NCI-H2171 (cell line): ENCODE data around the gene ADAMTS2.

Experiments
- DNase-seq: peaks from one replicate; lab custom pipeline; 2025; lab: John Stamatoyannopoulos, UW

Gene ADAMTS2

DNA sequence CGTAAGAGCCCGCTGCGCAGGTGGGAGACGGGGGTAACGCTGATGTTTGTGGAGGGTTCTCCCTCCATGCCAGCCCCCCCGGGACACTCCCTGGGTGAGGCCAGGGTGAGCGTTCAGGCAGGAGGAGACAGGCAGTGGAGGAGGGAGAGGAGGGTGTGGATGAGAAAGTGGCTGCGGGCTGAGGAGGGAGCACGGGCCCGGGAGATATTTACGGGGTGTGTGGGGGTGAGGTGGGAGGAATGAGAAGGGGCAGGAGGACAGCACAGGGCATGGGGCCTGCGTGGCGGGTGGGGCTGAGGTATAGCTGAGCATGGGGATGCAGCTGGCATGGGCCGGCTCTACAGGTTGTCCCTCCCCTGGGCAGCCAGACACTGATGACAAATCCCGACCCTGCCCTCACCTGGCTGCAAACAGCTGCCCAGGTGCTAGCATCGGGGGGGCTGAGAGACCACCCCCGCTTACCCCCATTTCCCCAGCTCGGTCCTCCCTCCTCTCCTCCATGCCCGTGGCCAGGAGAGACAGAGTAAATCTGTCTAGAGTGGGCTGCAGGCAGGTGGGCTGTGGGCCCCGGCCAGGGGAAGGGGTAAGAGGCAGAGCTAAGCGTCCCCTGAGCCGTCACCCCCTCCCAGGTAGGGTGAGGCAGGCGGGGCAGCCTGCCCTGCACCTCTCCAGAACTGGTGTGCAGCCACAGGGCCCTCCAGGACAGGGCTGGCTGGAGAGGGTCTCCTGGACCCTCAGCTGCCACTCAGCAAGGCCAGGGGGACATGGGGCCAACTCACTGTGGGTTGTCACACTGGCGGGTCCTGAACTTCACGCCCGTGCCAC lies 205.9 kb downstream of the ADAMTS2 start:
- DNase-seq, result no peak

DNA sequence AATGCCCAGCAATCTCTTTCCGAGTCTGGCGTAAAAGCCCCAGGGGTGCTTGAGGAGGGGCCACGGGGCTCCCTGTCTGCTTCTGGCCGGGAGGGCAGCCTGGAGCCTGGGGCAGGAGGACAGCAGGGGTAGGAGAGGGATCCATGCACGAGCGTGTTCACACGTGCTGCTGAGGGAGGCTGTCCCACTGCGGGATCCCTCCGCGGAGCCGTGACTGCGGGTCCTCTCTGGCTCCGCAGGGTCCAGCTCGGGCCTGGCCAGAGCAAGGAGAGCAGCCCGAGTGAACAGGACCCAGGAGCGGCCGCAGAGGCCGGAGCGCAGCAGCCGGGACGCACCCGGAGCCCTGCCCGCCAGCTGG lies 206.7 kb downstream of the ADAMTS2 start:
- no peak for DNase-seq

DNA sequence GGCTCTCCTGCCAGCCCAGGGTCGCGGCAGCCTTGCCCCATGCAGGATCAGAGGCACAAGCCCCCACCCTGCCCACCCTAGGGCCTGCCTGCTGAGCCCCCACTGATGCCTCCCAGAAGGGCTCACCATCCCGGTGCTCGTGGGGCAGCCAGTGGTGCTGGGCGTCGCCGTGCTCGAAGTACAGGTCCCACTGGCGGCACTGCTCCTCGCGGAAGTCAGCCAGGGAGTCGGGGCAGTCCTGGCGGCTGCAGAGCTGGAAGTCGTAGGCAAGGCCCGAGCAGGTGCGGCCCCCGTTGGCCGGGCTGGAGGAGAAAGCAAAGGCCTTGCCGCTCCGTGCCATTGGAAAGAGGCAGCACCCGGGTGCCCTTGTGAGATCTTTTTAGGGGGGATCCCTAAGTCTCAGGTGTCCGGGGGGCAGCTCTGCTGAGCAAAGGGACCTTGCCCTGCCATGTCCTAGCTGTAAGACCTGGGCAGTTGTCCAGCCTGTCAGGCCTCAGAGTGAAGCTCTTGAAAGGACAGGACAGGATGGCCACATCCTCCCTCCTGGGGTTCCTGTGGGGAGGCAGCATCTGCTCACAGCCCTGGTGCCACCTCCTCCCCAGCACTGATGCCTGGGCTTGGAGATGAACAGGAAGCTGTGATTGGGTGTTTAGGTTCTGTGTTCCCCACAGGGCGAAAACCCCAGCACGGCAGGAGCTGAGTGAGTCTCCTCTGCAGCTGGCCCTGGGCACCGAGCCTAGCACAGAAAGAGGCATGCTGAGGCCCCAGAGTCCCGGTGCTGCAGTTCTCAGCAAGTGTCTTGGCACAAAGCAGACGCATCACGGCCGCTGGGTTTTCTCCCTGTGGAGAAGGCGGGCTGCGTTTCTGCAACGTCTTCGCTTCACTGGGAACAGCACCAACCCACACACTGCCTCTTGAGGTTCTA lies 207.4 kb downstream of the ADAMTS2 start:
- DNase-seq, result no peak

DNA sequence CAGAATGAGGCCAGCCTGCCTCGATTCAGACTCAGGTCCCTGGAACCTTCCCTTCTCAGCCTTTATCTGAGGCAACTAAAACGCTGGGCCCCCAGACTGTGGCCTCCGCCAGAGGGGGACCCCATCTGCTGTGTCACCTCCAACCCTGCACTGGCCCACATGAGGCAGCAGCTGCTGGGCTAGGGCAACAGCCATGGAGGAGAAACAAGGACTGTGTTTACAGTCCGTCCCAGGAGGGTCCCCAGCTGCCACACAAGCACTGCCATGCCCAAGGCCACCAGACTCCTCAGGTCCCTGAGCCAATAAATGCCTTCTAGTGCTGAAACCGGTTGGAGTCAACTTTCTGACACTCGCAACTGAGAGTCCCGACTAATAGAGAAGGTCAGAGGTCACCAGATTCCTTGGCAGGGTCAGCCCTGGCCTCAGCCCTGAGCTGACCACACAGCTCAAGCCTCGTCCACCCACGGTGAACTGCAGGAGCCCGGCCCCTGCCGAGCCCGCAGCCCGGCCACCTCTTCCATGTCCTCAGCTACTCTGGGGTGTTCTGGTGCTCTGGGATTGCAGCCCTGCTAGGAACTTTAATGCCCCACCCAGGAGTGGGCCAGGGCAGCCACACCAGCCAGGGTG lies 208.1 kb downstream of the ADAMTS2 start:
- DNase-seq, result no peak

DNA sequence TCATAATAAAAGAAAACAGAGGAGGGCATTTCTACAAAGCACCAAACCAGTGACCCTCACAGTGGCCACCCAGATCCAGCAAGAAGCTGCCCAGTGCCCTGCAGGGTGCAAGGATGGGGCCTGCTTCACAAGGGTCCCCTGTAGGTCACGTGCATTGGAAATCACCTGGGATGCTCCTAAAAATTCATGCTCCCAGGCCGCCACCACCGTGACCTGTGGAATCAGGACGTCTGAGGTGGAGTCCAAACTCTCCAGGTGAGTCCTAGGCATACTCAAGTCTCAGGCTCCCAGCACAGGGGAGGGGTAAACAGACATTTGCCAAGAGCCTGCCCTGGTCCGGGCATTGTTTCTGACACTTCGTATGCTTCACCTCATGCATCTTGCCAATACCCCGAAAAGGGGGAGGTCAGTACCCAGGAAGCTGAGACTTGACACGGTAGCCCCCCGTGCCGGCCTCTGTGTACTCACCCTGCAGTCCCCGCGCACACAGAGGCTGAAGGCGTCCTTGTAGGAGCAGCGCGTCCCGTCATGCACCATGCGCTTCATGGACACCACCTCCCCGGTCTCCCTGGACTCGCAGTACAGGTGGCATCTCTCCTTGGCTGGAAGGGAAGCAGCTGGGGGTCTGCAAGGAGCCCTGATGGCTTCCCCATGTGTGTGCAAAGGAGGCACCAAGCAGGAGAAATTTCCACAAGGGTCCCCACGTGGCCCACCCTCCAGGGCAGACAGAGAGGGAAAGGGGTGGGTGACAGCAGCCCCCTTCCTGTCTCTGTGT lies 209.6 kb downstream of the ADAMTS2 start:
- DNase-seq, result no peak

DNA sequence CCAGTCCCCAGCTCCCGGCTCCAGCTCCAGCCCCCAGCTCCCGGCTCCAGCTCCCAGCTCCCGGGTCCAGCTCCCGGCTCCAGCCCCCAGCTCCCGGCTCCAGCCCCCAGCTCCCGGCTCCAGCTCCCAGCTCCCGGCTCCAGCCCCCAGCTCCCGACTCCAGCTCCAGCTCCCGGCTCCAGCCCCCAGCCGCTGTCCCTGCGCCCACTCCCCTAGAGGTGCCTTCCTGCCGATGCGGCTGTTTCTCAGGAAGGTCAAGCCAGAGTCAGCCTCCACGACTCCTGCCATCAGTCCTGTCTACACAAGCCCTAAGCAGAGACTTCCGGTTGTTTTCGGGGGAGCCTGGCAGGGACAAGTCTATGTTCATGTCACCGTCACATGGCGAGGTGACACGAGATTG lies 210.3 kb downstream of the ADAMTS2 start:
- no peak for DNase-seq

DNA sequence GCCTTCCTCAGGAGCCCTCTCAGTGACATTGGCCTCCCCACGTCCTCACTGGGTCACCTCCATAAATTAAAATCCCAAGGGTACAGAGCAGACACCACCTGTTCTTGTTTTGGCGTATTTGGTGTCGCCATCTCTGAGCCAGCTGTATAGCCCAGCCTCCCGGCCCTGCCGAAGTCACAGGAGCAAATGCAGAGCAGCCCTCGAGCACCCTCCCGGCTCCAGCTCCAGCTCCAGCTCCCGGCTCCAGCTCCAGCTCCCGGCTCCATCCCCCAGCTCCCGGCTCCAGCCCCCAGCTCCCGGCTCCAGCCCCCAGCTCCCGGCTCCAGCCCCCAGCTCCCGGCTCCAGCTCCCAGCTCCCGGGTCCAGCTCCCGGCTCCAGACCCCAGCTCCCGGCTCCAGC lies 210.8 kb downstream of the ADAMTS2 start:
- DNase-seq, result no peak

DNA sequence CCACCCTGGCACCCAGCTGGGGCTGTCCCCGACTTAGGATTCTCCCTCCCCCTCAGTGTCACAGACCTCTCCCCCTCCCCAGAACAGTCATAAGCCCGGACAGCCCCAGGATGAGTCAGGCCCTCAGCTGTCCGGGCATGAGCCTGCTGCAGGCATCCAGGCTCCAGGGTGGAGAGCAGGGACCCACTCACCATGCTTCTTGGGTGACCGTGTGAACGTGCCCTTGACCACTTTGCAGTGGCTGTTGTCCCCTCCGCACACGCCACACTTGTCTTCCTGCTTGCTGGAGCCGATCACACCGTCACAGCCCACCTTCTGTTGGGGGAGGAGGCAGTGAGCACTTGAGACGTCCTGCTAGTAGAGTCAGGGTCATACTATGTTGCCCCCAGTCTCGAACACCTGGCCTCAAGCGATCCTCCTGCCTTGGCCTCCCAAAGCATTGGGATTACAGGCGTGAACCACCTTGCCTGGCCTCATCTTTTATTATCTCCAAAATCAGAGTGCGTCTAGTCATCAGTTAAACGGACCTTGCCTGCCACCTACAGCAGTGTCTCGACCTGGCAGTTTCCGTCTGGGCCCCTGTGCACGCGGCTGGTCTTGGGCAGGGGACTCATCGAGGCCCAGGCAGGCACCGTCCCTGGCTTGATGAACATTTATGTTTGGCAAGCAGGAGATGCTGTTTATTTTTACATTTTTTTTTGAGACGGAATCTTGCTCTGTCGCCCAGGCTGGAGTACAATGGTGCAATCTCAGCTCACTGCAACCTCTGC lies 212.5 kb downstream of the ADAMTS2 start:
- no peak for DNase-seq

DNA sequence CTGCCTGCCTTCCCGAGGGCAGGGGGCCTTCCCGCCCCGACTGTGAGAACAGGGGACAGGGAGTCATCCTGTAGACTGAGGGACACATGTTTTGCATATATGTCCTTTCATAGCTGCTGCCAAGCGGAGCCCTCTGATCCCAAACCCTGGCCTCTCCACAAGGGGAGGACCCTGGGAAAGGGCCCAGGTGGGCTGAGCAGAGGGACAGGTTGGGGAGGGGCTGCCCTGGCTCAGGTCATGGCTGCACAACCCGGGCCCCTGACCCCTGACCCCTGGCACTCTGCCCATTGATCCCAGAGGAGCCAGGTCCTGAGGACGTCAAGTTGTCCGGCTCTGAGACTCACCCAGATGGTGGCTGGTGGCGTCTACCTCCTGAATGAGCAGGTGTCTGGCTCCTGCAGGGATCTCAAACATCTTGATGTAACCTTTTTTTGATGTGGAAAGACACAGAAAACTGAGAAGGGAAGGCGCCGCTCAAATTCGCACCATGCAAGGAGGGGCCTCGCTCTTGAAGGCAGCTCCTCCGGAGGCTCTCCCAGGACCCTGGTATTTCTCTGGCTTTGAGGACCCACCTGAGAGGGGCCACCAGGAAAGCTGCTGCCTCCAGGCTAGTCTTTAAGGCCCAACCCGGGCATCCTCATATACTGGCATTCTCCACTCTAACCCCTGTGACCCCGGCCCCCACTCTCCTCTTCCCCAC lies 213.2 kb downstream of the ADAMTS2 start:
- DNase-seq, result no peak

DNA sequence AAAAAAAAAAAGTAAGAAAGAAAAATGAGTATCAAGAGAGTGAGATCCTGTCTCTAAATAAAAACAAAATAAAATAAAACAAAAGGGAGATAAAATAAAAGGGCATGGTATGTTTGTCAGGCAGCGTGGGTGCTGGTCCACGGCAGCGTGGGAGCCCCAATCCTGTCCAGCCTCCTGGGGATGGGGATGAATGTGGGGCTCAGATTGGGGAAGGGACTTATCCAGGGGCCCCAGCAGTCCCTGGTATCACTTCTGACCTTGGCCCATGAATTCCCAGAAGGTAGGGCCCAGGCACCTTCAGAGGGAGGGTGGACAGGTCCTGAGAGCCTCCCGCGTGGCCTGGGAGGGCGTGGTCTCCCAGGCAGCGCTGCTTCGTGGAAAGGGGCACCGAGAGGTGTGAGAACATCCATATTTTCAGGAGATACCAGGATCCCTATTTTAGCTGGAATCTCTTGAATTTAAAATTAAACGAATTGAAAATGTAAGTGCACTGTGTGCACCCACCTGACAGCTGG lies 213.9 kb downstream of the ADAMTS2 start:
- no peak for DNase-seq

DNA sequence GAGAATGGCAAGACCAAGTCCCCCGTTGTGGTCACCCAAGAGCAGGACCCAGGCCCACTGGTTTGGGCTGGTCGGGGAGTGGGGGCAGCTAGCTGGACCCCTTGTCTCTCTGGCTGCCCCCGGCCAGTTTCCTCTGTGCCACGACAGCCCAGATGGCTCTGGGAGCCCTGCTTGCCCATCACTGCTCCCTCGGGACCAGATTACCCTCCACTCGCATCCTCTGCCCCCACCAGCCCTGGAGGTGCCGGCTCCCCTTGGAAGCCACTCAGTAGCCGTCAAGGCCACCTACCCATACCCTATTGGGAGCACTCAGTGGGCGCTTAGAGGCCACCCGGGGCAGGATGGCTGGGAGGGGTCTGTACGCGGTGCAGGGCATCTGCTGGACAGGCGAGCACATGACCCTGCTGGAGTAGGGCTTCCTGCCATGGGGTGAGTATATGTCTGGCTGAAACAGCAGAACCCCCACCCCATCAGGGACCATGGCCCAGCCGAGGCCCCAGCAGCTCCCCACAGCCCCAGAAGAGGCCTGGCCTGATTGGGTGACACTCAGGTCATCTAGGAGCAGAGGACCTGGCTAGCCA lies 215.1 kb downstream of the ADAMTS2 start:
- DNase-seq, result no peak

DNA sequence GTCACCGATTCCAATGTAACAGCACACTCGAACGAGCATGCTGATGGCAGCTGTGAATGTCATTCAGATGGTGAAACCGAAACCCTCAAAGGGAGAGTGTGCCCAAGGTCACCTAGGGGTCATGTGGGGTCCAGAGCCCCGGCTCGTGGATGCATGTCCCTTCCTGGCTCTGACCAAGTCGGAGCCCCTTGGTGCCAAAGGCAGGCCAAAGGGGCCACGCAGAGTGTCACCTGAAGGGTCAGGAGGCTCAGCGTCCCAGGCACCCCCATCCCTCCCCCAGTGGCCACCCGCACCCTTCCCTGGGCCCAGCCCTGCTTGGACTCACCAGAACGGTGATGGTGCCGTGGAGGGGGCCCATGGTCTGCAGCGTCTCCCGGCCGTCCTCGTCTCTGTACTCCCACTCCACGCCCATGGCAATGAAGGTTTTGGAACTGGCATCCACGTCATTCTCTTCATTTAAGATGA lies 215.6 kb downstream of the ADAMTS2 start:
- no peak for DNase-seq

DNA sequence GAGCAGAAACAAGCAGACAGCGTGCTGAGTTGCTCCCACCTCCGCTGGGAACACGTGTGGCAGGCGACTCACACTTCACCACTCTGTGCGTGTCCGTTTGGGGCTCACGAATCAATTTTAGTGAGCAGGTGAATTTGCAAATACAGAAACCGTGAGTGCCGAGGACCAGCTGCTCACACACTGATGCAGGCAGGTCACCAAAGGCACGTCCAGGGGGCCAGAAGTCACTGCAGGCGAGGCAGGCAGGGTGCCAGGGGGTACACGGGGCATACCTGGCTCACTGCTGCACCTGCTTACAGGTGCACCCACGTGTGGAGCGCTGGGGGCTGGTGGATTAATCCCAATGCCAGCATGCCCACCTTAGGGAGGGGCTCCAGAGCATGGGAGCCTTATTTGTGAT lies 216.3 kb downstream of the ADAMTS2 start:
- no peak for DNase-seq

DNA sequence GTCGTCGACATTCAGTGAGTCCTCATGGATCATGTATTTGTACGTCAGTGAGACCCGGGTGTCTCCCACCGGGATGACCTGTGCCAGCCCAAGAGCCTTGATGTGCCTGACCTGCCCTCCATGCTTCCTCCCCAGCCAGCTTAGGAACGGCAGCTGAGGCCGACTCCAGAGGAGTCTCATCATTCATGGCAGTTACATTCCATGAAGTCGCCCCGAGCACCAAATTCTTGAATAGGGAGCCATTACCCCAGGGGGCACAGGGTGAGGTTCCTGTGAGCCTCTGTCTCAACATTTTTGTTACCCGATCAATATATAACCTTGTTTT lies 217.3 kb downstream of the ADAMTS2 start:
- DNase-seq, result no peak

DNA sequence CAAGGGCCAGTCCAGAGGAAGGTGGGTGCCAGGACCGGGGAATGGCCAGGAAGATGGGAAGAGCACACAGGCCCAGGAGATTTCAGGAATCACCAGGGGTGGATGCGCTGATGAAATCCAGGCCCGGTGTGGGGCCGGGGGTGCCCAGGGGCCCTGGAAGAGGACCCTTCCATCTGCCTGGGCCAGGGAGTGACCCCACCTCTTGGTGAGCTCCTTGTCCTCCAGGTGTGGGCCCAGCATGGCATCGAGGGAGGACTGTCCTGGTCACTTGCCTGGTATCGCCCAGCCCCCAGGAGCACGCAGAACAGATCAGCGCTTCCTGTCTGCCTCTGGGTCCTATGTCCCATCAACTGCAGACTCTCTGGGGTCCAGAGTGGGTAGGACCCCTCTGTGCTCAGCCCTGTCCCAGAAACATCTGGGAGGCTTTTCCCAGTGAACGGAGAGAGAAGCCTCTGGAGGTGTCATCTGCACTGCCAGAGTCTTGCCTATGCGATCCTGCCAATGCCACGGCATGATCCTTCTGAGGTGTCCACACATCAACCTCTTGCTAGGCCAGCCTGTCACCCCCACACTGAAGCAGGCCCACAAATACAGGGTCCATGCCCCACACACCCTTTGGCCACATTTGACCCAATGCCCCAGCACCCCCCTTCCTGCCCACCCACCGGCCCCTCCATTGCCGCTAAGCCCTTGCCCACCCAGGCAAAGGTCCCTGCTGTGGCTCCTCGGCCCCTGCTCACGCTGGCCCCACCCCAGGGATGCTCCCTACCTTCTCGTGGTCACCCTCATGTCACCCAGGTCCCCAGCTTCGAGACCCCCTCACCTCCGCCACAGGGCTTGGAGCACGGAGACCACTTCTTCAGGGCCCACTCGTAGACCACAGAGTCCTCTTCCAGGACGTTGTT lies 217.9 kb downstream of the ADAMTS2 start:
- DNase-seq, result no peak

DNA sequence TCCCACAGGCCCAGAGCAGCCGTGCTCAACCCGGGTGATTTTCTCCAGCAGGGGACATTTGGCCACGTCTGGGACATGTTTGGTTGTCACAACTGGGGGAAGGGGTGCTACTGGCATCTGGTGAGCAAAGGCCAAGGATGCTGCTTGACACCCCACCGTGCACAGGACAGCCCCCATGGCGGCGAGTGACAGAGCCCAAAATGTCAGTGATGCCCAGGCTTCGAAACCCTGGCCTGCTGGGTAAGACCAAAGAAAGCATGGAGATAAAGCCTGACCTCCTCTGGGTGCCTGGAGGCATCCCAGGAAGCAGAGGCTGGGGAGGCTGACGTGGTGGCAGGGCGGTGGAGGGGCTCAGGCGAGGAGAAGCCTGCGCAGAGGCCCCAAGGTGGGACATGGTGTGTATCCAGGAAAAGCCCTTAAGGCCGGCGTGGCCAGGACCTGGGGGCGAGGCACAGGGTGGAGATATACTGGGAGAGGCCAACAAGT lies 218.7 kb downstream of the ADAMTS2 start:
- no peak for DNase-seq

DNA sequence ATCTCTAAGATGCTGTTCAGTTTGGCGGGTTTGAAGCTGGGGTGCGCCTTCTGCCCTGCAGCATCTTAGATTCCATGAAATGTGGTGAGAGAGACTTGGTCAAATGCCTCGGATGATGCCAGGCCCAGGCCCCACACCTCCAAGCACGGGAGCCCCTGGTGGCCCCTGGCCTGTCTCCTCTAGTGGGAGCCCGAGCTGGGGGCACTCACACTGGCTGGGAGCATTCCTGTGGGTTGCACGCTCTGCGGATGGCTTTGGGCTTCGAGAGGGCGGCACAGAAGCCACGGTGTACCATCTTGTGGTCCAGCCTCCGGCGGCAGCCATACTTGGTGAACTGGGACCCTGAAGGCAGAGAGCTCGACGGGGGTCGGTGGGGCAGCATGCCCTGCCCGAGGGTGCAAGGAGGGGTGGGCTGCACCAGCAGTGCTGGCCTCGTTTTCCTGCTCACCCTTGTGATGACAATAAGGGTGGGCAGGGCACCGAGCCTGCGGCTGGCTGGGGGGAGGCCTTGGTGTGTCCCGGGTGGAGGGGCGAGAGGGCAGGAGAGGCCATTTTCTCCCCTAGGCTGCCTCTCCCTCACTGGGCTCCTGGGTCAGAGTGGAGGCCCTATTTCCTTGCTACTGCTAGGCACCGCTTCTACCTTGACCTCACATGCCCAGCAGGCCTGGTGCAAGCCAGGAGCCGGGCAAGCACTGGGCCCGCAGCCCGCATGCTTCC lies 219.3 kb downstream of the ADAMTS2 start:
- no peak for DNase-seq
